ENCODE data around the gene CHCHD3.

DNA sequence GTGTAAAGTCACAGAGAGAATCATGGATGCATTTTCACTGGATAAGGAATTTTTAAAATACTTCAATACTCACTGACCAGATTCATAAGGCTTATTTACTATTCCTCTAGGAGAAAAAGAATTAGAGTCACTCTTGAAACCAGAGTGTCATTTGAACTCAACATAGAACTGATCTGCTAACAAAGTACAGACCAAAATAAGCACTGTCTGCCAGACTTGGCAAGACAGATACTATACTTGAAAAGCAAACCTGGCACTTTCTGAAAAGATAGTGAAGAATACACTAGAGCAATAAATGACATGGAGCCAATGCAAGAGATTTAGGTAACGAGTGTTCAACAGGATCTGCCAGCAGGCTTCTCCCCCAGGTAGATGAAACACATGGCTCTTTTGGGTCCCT is 215.3 kb downstream of the CHCHD3 start:
- TF ChIP-seq, protein P1, sequence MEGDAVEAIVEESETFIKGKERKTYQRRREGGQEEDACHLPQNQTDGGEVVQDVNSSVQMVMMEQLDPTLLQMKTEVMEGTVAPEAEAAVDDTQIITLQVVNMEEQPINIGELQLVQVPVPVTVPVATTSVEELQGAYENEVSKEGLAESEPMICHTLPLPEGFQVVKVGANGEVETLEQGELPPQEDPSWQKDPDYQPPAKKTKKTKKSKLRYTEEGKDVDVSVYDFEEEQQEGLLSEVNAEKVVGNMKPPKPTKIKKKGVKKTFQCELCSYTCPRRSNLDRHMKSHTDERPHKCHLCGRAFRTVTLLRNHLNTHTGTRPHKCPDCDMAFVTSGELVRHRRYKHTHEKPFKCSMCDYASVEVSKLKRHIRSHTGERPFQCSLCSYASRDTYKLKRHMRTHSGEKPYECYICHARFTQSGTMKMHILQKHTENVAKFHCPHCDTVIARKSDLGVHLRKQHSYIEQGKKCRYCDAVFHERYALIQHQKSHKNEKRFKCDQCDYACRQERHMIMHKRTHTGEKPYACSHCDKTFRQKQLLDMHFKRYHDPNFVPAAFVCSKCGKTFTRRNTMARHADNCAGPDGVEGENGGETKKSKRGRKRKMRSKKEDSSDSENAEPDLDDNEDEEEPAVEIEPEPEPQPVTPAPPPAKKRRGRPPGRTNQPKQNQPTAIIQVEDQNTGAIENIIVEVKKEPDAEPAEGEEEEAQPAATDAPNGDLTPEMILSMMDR (conservative IDR thresholded peaks at IDR 0.05; ENCODE audit: low read length) = no peak
- TF ChIP-seq EZH2phosphoT487 (IDR thresholded peaks at IDR 0.05; ENCODE audit: borderline replicate concordance, low read depth, low read length) = no peak
